Testis (tissue), 3 donors: ENCODE measurements around the gene CATSPERD. TPM values are rescaled to one million over a fixed set of nuclear protein-coding genes. Genes with fewer than 3 reads are reported as not detected.
"Not testable (repeated sequence)": the region's sequence is repeated elsewhere in the genome, so short reads cannot be mapped to it uniquely, and the experiment has no call there.

Source experiments
- DNase-seq: peaks from one replicate; pipeline ENCODE4 v3.0.0-alpha.2; 2019
- H3K27ac ChIP-seq, 2 donors: fragments of 200-600 bp; sonication (generic); one replicate each; pipeline ENCODE4 v1.5.1; 2019
- H3K27me3 ChIP-seq: fragments of 200-600 bp; sonication (generic); one replicate; pipeline ENCODE4 v1.5.1; 2019
- H3K36me3 ChIP-seq: fragments of 200-600 bp; sonication (generic); one replicate; pipeline ENCODE4 v1.5.1; 2017; ENCODE audit warnings: low read depth; ENCODE audit errors: missing control alignments
- H3K4me1 ChIP-seq: fragments of 200-600 bp; sonication (generic); one replicate; pipeline ENCODE4 v1.5.1; 2019
- H3K4me3 ChIP-seq, 2 donors: fragments of 200-600 bp; sonication (generic); one replicate each; pipeline ENCODE4 v1.5.1; 2017 to 2019
- H3K9me3 ChIP-seq: fragments of 200-600 bp; sonication (generic); one replicate; pipeline ENCODE4 v1.5.1; 2017
- POLR2A ChIP-seq: fragments of 450-650 bp; IDR thresholded peaks from one replicate; pipeline ENCODE4 v1.6.1; 2017; ENCODE audit warnings: antibody characterized with exemption, mild to moderate bottlenecking, moderate library complexity
- WGBS, 2 donors: methylation state at CpG; one replicate each; pipeline ENCODE4 v1.1.5; 2018; 5-methylcytosine and 5-hydroxymethylcytosine counted together
- intact Hi-C: fragments of 100-400 bp; cut with DNase I; formaldehyde crosslinking; loops from one replicate; pipeline ENCODE4 v1.15.1; 2023; ENCODE audit warnings: low total_unique reads
- polyA plus RNA-seq: library from polyadenylated mRNA; stranded (reverse); fragments of 350-450 nt; fragmentation: Illumina TruSeq; extraction: RNeasy Lipid Tissue Mini Kit (QIAGEN cat#74804); gene quantifications from one replicate; pipeline ENCODE4 v1.2.3, GENCODE V29; 2014; ENCODE audit warnings: low read depth, low replicate concordance; ENCODE audit not compliant: insufficient read depth
- total RNA-seq, 2 donors: library from RNA; depleted of rRNA; stranded (reverse); fragments of >200 nt; gene quantifications; one replicate each; pipeline ENCODE4 v1.2.3, GENCODE V29; 2016
- TF ChIP-seq, protein P1 (sequence below), 3 experiments: fragments of 450-650 bp in 2 of 3; fragments of 200-600 bp in 1 of 3; sonication (generic) in 1 of 3; IDR thresholded peaks; one replicate each; pipeline ENCODE4 v1.5.1; 2016 to 2019; ENCODE audit warnings: antibody characterized with exemption in 3 of 3, mild to moderate bottlenecking in 2 of 3, moderate library complexity in 1 of 3

The CATSPERD gene
- total and polyA plus RNA-seq, 3 donors from 2014 or later, result 6.1 to 31.3 (median 9.3) TPM

- no peak overlapping the region for H3K4me3 ChIP-seq
- no peak for DNase-seq
- no peaks in the 10 kb centered on the region for H3K9me3 ChIP-seq
- no peaks in the 10 kb centered on the region for H3K4me1 ChIP-seq
- no peaks in the 10 kb centered on the region for H3K36me3 ChIP-seq
- 94 to 96% methylated on average over 16 to 22 of the region's 22 CpGs for WGBS, 2 donors
- intact Hi-C loops, result no loop called here
- no peaks in the 10 kb centered on the region for H3K27me3 ChIP-seq
- H3K27ac ChIP-seq, result no peak overlapping the region
- TF ChIP-seq, protein P1, sequence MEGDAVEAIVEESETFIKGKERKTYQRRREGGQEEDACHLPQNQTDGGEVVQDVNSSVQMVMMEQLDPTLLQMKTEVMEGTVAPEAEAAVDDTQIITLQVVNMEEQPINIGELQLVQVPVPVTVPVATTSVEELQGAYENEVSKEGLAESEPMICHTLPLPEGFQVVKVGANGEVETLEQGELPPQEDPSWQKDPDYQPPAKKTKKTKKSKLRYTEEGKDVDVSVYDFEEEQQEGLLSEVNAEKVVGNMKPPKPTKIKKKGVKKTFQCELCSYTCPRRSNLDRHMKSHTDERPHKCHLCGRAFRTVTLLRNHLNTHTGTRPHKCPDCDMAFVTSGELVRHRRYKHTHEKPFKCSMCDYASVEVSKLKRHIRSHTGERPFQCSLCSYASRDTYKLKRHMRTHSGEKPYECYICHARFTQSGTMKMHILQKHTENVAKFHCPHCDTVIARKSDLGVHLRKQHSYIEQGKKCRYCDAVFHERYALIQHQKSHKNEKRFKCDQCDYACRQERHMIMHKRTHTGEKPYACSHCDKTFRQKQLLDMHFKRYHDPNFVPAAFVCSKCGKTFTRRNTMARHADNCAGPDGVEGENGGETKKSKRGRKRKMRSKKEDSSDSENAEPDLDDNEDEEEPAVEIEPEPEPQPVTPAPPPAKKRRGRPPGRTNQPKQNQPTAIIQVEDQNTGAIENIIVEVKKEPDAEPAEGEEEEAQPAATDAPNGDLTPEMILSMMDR (IDR thresholded peaks at IDR 0.05), result no peak
- no peak for TF ChIP-seq POLR2A
Observed at GRCh38 chr19:5700455-5701092, 19.9 kb upstream of the CATSPERD start.

GRCh38 chr19:5702053-5702410, 18.4 kb upstream of the CATSPERD start:
- H3K4me1 ChIP-seq, DNase-seq, H3K4me3 ChIP-seq, H3K27me3 ChIP-seq, H3K27ac ChIP-seq, intact Hi-C loops, H3K36me3 ChIP-seq, H3K9me3 ChIP-seq: not testable (repeated sequence)
- 88% methylated on average over 25 of the region's 28 CpGs; no CpG with 5 or more reads in 1 of the 2 donors for WGBS, 2 donors

DNA sequence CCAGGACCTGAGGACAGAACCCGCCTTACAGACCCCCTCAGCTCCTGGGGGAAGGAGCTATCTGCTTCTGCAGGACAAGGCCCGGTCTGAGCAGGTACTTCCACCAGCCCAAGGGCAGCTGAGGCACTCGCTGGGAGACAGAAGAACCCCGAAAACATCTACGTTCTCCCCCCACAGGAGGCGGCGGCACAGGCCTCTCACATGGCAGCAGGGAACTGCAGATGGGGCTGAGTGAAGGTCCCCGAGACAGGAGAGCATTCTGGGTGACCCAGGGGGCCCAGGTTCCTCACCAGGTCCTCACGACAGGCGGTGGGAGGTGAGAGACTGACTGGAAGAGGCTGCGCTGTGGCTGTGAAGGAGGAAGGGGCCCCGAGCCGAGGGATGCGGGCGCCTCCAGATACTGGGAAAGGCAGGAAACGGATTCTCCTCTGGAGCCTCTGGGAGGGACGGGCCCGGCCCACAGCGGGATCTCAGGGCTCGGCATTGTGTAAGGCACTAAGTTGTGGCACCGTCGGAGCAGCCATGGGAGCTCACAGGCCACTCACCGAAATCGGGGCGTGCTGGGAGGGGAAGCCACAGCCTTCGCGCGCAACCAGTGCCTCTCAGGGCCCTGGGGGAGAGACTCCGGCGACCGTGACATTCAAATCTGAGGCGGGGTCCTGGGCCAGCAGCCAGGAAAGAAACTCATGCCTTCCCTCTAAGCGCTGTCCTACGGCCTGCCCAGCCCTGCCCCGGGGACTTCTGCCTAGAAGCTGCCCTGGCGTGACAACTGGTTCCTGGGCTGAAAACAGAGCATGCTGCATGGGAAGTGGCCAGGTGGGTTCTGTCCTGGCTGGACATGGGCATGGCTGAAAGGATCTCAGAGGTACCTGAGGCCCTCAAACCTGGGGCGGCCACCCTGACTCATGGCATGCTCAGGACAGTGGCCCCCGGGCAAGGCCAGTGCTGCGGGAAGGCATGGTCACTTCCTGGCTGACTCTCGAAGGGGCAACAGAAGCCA, 16.3 kb upstream of the CATSPERD start:
- no peak overlapping the region for H3K4me3 ChIP-seq
- no peak for TF ChIP-seq POLR2A
- TF ChIP-seq, protein P1 (IDR thresholded peaks at IDR 0.05), result no peak
- no peaks in the 10 kb centered on the region for H3K9me3 ChIP-seq
- no peak overlapping the region for H3K27ac ChIP-seq
- no peak for DNase-seq
- intact Hi-C loops, result no loop called here
- H3K27me3 ChIP-seq, result no peaks in the 10 kb centered on the region
- no peaks in the 10 kb centered on the region for H3K36me3 ChIP-seq
- 97 to 99% methylated on average over 20 to 37 of the region's 40 CpGs for WGBS, 2 donors
- no peaks in the 10 kb centered on the region for H3K4me1 ChIP-seq

GRCh38 chr19:5705552-5705951, 14.9 kb upstream of the CATSPERD start:
- Histone ChIP-seq H3K4me1 (no peaks in the 10 kb centered on the region), H3K27me3 (no peaks in the 10 kb centered on the region), H3K9me3 (no peaks in the 10 kb centered on the region), H3K27ac (no peak overlapping the region), H3K36me3 (no peaks in the 10 kb centered on the region), H3K4me3 (no peak overlapping the region)
- no peak for DNase-seq
- TF ChIP-seq POLR2A, result no peak
- TF ChIP-seq, protein P1 (IDR thresholded peaks at IDR 0.05), result no peak
- intact Hi-C loops, result no loop called here
- WGBS, 2 donors, result 72 to 85% methylated on average over 4 to 16 of the region's 16 CpGs

DNA sequence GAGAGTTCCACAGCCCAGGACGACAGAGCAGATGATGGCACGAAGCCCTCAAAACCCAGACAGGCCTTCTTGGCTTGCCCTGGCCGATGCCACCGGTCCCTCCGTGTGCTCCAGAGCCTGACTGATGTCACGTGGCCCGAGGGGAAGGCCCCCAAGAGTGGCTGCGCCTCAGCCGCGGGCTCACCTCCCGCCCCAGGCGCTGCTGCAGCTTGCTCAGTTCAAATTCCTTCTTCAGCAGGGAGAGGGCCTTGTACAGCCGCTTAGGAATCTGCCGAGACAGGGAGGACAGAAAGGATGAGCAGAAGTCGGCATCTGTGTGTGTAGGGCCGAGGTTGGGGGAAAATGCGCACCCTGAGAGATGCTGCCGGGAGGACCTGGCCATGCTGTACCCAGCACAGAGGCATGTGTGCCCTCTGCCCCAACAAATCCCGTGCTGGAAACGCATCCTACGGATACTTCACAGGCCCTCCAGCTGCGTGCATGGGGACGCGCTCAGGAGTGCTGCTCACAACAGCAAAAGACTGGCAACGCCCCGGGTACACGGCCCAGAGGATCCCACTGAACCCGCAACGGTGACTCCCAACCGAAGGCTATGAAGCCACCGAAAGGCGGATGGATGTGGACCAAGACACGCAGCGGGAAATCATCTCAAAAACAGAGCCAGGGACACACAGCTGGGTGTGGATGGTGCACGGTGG, 13.4 kb upstream of the CATSPERD start:
- TF ChIP-seq POLR2A, result no peak
- TF ChIP-seq, protein P1 (IDR thresholded peaks at IDR 0.05), result no peak
- no peak overlapping the region for H3K27ac ChIP-seq
- intact Hi-C loops, result no loop called here
- no peak overlapping the region for H3K4me3 ChIP-seq
- H3K36me3 ChIP-seq, result no peaks in the 10 kb centered on the region
- WGBS, 2 donors, result 91 to 94% methylated on average over 13 to 35 of the region's 35 CpGs
- no peaks in the 10 kb centered on the region for H3K4me1 ChIP-seq
- H3K27me3 ChIP-seq, result no peaks in the 10 kb centered on the region
- no peaks in the 10 kb centered on the region for H3K9me3 ChIP-seq
- no peak for DNase-seq
